ENCODE data around the gene UBTD1. TPM values are rescaled to one million over a fixed set of nuclear protein-coding genes. Genes with fewer than 3 reads are reported as not detected.
"Not testable (repeated sequence)": the region's sequence is repeated elsewhere in the genome, so short reads cannot be mapped to it uniquely, and the experiment has no call there.

The UBTD1 gene
- total RNA-seq, 1 donor from 2014 or later = 1.8 TPM

- Mint-ChIP-seq H3K36me3 (ENCODE audit: low read depth) (peaks cover 62% of the 10 kb centered on the region), H3K9me3 (no peaks in the 10 kb centered on the region), H3K27me3 (no peaks in the 10 kb centered on the region), H3K4me3 (no peak overlapping the region), H3K27ac (no peak overlapping the region), H3K4me1 (peaks cover 1% of the 10 kb centered on the region)
- intact Hi-C loops (cut with micrococcal nuclease) = no loop called here
- DNase-seq = no peak
These were observed 32.0 kb upstream of the UBTD1 start for GRCh38 chr10:97466755-97467154.

DNA sequence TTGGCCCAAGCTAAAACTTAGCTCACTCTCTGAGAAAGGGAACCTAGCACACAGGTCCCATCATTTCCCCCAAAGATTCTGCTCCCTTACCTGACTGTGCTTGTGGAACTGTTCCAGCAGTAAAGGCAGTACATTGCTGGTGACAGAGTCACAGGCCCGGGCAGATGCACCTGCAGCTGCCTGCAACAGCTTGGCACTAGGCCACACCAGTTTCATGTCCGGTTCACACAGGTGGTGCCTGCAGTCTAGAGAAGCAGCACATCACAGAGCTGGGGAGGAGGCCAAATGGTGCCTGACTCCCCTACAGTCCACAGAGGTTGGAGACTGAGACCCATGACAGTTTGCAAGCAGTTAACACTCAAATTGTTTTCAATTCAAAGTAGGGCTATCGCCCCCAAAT is 30.6 kb upstream of the UBTD1 start:
- peaks cover 60% of the 10 kb centered on the region for H3K36me3 Mint-ChIP-seq (ENCODE audit: low read depth)
- no peak overlapping the region for H3K4me3 Mint-ChIP-seq
- H3K4me1 Mint-ChIP-seq = peaks cover 1% of the 10 kb centered on the region
- no peak for DNase-seq
- H3K27me3 Mint-ChIP-seq = no peaks in the 10 kb centered on the region
- H3K9me3 Mint-ChIP-seq = no peaks in the 10 kb centered on the region
- no peak overlapping the region for H3K27ac Mint-ChIP-seq
- intact Hi-C loops (cut with micrococcal nuclease) = no loop called here

DNA sequence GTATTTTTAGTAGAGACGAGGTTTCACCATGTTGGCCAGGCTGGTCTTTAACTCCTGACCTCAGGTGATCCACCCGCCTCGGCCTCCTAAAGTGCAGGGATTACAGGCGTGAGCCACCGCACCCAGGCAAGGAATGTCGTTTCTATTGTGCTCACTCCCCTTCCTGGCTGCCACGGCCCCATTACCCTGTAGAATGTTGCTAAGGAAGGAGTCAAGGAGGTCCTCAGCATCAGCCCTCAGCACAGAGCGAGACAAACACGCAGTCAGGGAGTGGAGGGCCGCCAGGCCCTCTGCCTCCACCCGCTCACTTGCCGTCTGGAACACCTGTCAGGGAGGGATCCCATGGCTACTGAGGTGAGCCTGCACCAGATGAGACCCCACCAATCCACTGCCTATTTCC is 29.9 kb upstream of the UBTD1 start:
- intact Hi-C loops (cut with micrococcal nuclease); H3K4me1 Mint-ChIP-seq; H3K4me3 Mint-ChIP-seq; H3K9me3 Mint-ChIP-seq; DNase-seq; H3K27ac Mint-ChIP-seq; H3K27me3 Mint-ChIP-seq: not testable (repeated sequence)
- H3K36me3 Mint-ChIP-seq (ENCODE audit: low read depth) = peaks cover 61% of the 10 kb centered on the region

- Mint-ChIP-seq H3K4me1 (peaks cover 4% of the 10 kb centered on the region), H3K4me3 (no peak overlapping the region), H3K27me3 (no peaks in the 10 kb centered on the region), H3K9me3 (no peaks in the 10 kb centered on the region), H3K27ac (no peak overlapping the region), H3K36me3 (ENCODE audit: low read depth) (peaks cover 64% of the 10 kb centered on the region)
- DNase-seq = no peak
- intact Hi-C loops (cut with micrococcal nuclease) = no loop called here
These were observed 23.8 kb upstream of the UBTD1 start for GRCh38 chr10:97474918-97475317.

DNA sequence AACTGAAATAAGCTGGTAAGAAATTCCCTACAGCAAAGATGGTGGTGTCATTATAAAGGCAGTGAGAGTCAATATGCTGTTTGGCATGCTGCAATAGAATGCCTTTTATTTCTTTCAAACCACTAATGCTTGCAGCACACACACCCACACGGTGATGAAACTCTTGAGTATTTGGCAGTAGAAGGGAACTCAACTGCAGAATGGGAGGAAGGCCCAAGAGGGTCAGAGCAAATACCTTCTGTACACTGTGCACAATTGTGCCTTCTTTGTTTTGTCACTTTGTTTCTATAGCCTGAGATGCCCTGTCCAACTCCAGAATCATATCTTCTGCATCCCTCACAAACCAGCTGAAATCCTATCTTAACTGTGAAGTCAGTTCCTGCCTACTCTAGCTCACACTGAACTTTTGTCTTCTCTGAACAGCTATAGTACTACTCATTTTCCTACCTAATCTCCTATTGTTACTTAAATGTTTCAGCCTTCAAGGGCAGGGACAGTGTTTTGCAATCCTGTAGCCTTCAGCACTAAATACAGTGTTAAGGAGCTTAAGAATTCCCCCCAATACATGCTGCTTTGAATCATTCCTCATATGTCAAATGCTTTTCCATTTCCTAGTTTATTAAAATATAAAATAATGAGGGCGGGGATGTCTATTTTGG is 22.7 kb upstream of the UBTD1 start:
- Mint-ChIP-seq H3K27me3 (no peaks in the 10 kb centered on the region), H3K36me3 (ENCODE audit: low read depth) (peaks cover 65% of the 10 kb centered on the region), H3K27ac (peak overlapping the region; percentile 9), H3K9me3 (no peaks in the 10 kb centered on the region), H3K4me3 (no peak overlapping the region), H3K4me1 (peaks cover 4% of the 10 kb centered on the region)
- intact Hi-C loops (cut with micrococcal nuclease) = no loop called here
- no peak for DNase-seq

DNA sequence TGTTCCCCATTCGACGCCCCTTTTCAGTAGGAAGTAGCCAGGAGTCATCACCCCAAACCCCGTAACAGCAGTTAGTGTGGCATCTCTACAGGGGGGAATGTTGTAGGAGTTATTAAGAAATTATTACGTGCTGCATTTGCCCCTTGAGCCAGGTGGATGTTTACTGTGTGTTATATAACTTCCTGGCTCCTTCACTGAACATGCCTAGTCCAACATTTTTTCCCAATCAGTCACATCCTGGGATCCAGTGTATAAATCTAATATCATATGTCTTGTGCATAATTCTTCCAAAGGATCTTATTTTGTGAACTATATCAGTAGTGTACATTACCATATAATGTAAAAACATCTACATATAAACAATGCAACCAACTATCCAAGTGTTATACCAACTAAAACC is 19.3 kb upstream of the UBTD1 start:
- intact Hi-C loops (cut with micrococcal nuclease); H3K4me1 Mint-ChIP-seq: not testable (repeated sequence)

DNA sequence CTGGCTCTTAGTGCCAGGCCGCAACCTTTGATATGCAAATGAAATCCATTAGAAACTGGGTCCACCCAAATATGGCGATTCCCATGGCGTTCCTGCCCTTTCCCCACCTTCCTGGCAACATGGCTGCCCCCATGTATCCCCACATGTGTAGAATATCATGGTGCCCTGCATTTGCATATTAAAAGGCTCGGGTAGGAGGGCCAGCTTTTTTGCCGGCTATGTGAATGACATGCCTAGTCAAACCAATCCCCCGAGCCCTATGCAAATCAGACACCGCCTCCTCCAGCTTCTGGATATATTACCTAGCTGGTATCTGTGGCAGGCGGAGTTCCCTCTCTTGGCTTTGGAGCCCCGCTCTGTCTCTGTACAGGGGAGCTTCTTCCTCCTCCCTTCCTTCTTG is 18.8 kb upstream of the UBTD1 start:
- Mint-ChIP-seq H3K27ac (no peak overlapping the region), H3K36me3 (ENCODE audit: low read depth) (peaks cover 60% of the 10 kb centered on the region), H3K4me3 (no peak overlapping the region), H3K27me3 (no peaks in the 10 kb centered on the region), H3K9me3 (no peaks in the 10 kb centered on the region), H3K4me1 (peaks cover 8% of the 10 kb centered on the region)
- intact Hi-C loops (cut with micrococcal nuclease) = no loop called here
- no peak for DNase-seq

More for the DNA sequence above, 19.3 kb upstream of the UBTD1 start:
- H3K27me3 Mint-ChIP-seq, H3K9me3 Mint-ChIP-seq, H3K4me3 Mint-ChIP-seq, DNase-seq, H3K27ac Mint-ChIP-seq: not testable (repeated sequence)
- peaks cover 64% of the 10 kb centered on the region for H3K36me3 Mint-ChIP-seq (ENCODE audit: low read depth)

- Mint-ChIP-seq H3K9me3 (no peaks in the 10 kb centered on the region), H3K27me3 (no peaks in the 10 kb centered on the region), H3K36me3 (ENCODE audit: low read depth) (peaks cover 59% of the 10 kb centered on the region), H3K4me1 (peaks cover 4% of the 10 kb centered on the region), H3K4me3 (no peak overlapping the region), H3K27ac (no peak overlapping the region)
- DNase-seq = no peak
- intact Hi-C loops (cut with micrococcal nuclease) = no loop called here
These were observed 17.7 kb upstream of the UBTD1 start for GRCh38 chr10:97481071-97481470.

DNA sequence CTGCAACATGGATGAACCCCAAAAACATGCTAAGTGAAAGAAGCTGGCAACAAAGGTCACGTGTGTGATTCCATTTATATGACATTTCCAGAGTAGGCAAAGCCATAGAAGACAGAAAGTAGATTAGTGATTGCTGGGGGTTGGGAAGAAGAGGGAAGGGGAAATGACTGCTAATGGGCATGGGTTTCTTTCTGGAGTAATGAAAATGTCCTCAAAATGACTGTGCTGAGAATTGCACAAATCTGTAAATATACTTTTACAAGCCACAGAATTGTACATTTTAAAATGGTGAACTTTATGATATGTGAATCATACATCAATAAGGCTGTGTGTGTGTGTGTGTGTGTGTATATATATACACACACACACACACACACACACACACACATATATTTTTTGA is 16.3 kb upstream of the UBTD1 start:
- no peaks in the 10 kb centered on the region for H3K27me3 Mint-ChIP-seq
- intact Hi-C loops (cut with micrococcal nuclease) = no loop called here
- peaks cover 52% of the 10 kb centered on the region for H3K36me3 Mint-ChIP-seq (ENCODE audit: low read depth)

DNA sequence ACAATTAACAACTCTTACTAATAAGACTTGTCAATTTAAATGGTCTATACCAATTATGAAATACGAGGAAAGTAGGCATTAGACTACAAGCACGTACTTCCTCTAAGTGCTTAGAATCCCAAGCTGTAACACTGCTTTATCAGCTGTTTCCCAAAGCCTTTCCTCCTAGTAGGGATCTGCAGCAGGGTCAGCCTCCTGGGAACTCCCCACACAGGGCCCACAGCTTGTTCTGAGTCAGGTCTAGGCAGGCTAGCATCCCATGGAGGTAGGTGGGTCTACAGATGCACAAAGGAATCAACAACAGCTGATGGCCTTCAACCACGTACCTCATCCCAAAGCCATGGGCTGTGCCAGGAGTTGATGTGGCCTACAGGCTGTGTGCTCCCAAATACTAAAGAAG is 15.2 kb upstream of the UBTD1 start:
- intact Hi-C loops (cut with micrococcal nuclease) = no loop called here
- Mint-ChIP-seq H3K4me3 (no peak overlapping the region), H3K9me3 (no peaks in the 10 kb centered on the region), H3K36me3 (ENCODE audit: low read depth) (peaks cover 43% of the 10 kb centered on the region), H3K27ac (no peak overlapping the region), H3K27me3 (no peaks in the 10 kb centered on the region), H3K4me1 (peaks cover 8% of the 10 kb centered on the region)
- no peak for DNase-seq

More for the DNA sequence above, 16.3 kb upstream of the UBTD1 start:
- H3K4me3 Mint-ChIP-seq = no peak overlapping the region
- DNase-seq = no peak
- no peaks in the 10 kb centered on the region for H3K9me3 Mint-ChIP-seq
- H3K4me1 Mint-ChIP-seq = peaks cover 7% of the 10 kb centered on the region
- H3K27ac Mint-ChIP-seq = no peak overlapping the region

- Mint-ChIP-seq H3K4me3 (no peak overlapping the region), H3K9me3 (no peaks in the 10 kb centered on the region), H3K4me1 (peaks cover 10% of the 10 kb centered on the region), H3K27ac (no peak overlapping the region), H3K27me3 (no peaks in the 10 kb centered on the region), H3K36me3 (ENCODE audit: low read depth) (peaks cover 44% of the 10 kb centered on the region)
- intact Hi-C loops (cut with micrococcal nuclease) = no loop called here
- no peak for DNase-seq
These were observed 14.8 kb upstream of the UBTD1 start for GRCh38 chr10:97483921-97484320.

GRCh38 chr10:97485647-97486281 is 13.0 kb upstream of the UBTD1 start:
- H3K4me1 Mint-ChIP-seq = peaks cover 20% of the 10 kb centered on the region
- H3K27me3 Mint-ChIP-seq = no peaks in the 10 kb centered on the region
- H3K9me3 Mint-ChIP-seq = no peaks in the 10 kb centered on the region
- peaks cover 33% of the 10 kb centered on the region for H3K36me3 Mint-ChIP-seq (ENCODE audit: low read depth)
- no peak overlapping the region for H3K4me3 Mint-ChIP-seq
- H3K27ac Mint-ChIP-seq = no peak overlapping the region
- DNase-seq = no peak
- intact Hi-C loops (cut with micrococcal nuclease) = no loop called here

DNA sequence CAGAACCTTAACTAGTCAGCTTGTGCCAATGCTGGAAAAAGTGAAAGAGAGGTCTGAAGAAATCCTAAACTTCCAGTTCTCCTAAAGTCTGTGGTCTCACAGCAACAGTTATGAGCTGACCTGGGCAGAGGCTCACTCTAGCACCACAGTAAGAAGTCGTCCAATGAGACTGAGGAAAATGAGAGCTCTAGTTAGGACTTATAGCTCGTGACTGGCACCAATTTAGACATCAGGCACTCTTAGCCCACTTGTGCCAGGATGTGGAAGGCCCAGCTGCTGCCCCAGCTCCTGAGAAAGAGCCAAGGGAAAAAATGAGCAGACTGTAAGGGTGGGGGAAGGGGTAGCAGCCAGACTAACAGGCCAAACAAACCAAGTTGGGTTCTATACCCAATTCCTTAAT is 8.1 kb upstream of the UBTD1 start:
- Mint-ChIP-seq H3K36me3 (ENCODE audit: low read depth) (peaks cover 32% of the 10 kb centered on the region), H3K27ac (peak overlapping the region; percentile 12), H3K27me3 (no peaks in the 10 kb centered on the region), H3K9me3 (no peaks in the 10 kb centered on the region), H3K4me1 (peaks cover 35% of the 10 kb centered on the region), H3K4me3 (no peak overlapping the region)
- no peak for DNase-seq
- intact Hi-C loops (cut with micrococcal nuclease) = loop anchor here (10.0 kb wide), 1 partner anchor 656 kb away; the partner anchor contains the start of gene LCOR

DNA sequence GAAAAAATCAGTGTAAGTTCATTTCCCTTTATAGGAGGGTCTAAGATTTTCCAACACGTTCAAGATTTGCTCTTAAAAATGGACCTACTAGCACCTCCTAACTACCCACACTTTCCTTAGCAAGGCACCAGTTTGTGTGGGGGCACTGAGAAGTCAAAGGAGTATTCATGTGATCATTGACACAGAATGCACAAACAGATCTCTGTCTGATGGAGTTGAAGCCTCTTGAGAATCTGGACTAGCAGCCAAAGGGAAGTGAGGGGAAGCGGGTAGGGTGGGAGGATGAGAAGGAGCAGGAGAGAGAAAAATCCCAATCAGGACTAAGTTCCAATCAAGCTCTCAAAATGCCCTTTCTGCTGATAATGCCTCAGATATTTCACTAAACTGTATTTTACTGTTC is 4.6 kb upstream of the UBTD1 start:
- H3K36me3 Mint-ChIP-seq (ENCODE audit: low read depth) = peaks cover 29% of the 10 kb centered on the region
- H3K4me1 Mint-ChIP-seq = peaks cover 42% of the 10 kb centered on the region

More for the DNA sequence above, 4.6 kb upstream of the UBTD1 start:
- no peak for DNase-seq
- H3K27ac Mint-ChIP-seq = no peak overlapping the region
- H3K27me3 Mint-ChIP-seq = no peaks in the 10 kb centered on the region
- intact Hi-C loops (cut with micrococcal nuclease) = loop anchor here (10.0 kb wide), 1 partner anchor 659 kb away; the partner anchor contains the start of gene LCOR
- H3K9me3 Mint-ChIP-seq = no peaks in the 10 kb centered on the region
- H3K4me3 Mint-ChIP-seq = no peak overlapping the region

All from activated CD4-positive, alpha-beta T cell treated with anti-CD3 and anti-CD28 coated beads, Interleukin-2, amount 10 ng/mL, durations not matched to agents 24 days and 14 days (primary cell).